ENCODE data around the gene DENND1A.

DNA sequence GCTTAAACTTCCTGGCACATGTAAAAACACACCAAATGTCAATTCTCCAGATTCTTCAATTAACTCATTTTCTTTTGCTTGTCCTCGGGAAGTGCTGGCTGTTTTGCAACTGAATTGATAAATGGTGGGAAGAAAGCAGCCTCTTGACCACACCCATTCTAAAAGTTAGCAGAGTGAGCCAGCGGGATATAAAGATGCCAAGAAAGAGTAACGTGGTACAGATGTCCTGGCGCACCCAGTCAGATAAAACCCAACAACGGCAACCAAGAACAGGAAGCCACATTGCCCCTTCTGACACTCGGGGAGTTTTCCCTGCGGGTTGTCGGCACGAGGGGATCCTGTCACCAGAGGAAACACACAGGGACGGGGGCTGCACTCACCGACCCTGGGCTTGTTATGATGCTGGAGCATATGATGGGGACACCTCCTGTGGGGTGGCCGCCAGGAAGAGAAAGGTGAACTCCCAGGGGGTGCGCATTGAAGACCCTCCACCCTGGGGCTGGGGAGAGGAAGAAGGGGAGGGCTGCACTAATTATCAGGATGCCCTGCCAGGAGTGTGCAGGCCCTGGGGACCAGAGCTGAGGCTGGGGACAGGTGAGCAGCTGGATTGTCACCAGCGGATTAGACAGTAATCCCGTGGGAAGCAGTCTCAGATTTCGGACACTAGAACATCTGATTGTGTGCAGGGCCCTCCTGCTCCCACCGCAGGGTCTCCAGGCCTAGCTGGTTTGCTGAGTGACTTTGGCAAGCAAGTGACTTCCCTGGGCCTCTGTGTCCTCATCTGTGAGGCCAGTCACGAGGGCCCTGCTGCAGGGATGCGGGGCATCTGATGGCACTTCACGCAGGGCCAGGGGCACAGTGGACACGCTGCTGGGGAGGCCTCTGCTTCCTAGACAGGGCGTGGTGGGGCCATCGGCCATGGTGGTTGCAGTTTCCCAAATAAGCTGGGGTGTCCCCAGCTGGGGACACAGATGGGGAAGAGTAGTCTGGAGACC is 514.7 kb downstream of the DENND1A start:
- TF ChIP-seq EZH2 (IDR thresholded peaks at IDR 0.05): no peak
- TF ChIP-seq POLR2AphosphoS5 (IDR thresholded peaks at IDR 0.05; ENCODE audit: borderline replicate concordance, low read depth, low read length): no peak
- no peak for TF ChIP-seq FOXP2 (optimal IDR thresholded peaks at IDR 0.05; ENCODE audit: control extremely low read depth, extremely low read length, insufficient read depth)
